Measurements from ENCODE around the gene IQSEC1. TPM values are rescaled to one million over a fixed set of nuclear protein-coding genes. Genes with fewer than 3 reads are reported as not detected.
A peak's percentile ranks its signal among the peaks of the same experiment; 100 is the strongest.

The IQSEC1 gene
- total and polyA plus RNA-seq, 9 of the 15 experiments (the other 6 are each of a cell fraction or from before 2014, with no cell fraction given): 0.56 to 39.0 (median 6.8) TPM

GRCh38 chr3:12900885-12901411 is 172.3 kb downstream of the IQSEC1 start:
- BruUV-seq (replicated peaks): no TSS peak

More at GRCh38 chr3:12900885-12901411, 172.3 kb downstream of the IQSEC1 start:
- no peaks in the 10 kb centered on the region for H3K79me2 ChIP-seq (ENCODE audit: control insufficient read depth, insufficient read depth, low read length)
- 88% methylated on average over 17 of the region's 22 CpGs for WGBS (ENCODE audit: insufficient coverage, low coverage, missing lambda C conversion rate)
- no peak overlapping the region for H3K27ac ChIP-seq (ENCODE audit: extremely low read depth, low read depth, low read length)
- H3K9ac ChIP-seq (ENCODE audit: insufficient read depth in 1 of 2, low read depth in 2 of 2, low read length in 2 of 2): peak overlapping the region in 1 of 2 experiments; percentile 57; a peak in 1 of 4 replicates
- CTCF ChIA-PET (ENCODE audit: low intra/inter-chr PET ratio): interaction anchor here (0.5 to 0.7 kb wide), 2 partner anchors 63 to 83 kb away, joined by 3 read pairs; no protein-coding TSS in a partner anchor
- peaks cover 0 to 39% of the 10 kb centered on the region in 2 experiments; a peak in 3 of 5 replicates for H3K4me1 ChIP-seq (replicated peaks in 1 of 2; ENCODE audit: control insufficient read depth in 2 of 2, insufficient read depth in 2 of 2, low read length in 2 of 2)
- no peak overlapping the region for H2AFZ ChIP-seq (ENCODE audit: low read depth, low read length)
- ATAC-seq: no peak
- no peaks in the 10 kb centered on the region for H4K20me1 ChIP-seq (replicated peaks; ENCODE audit: control insufficient read depth, insufficient read depth, low read length)
- no peak overlapping the region for H3K4me3 ChIP-seq
- no peaks in the 10 kb centered on the region for H3K27me3 ChIP-seq (ENCODE audit: control insufficient read depth in 2 of 2, insufficient read depth in 2 of 2, low read length in 2 of 2)
- intact Hi-C loops (cut with micrococcal nuclease) (loop anchor here (1.0 kb wide), 1 partner anchor 83 kb away; no protein-coding TSS in a partner anchor), in situ Hi-C loops (cut with MboI) (no loop called here)
- no peak for DNase-seq (ENCODE audit: extremely low read depth in 1 of 4, low spot score in 3 of 4)
- POLR2A ChIA-PET: interaction anchor here (0.7 to 1.5 kb wide), 2 partner anchors 13 to 417 kb away, joined by 4 read pairs; no protein-coding TSS in a partner anchor
- no peak for FAIRE-seq
- no peaks in the 10 kb centered on the region for H3K9me1 ChIP-seq (ENCODE audit: control insufficient read depth, insufficient read depth, low read length)
- no peak overlapping the region for H3K4me2 ChIP-seq (ENCODE audit: insufficient read depth, low read length)
- no peaks in the 10 kb centered on the region for H3K9me3 ChIP-seq (replicated peaks; ENCODE audit: control insufficient read depth, insufficient read depth, low read depth, low read length)
- peak; percentile 24; the same call in 1 of the 2 replicates for TF ChIP-seq HNRNPL (IDR thresholded peaks at IDR 0.05; ENCODE audit: low read depth, low read length)
- peak; percentile 24; the same call in 1 of the 2 replicates for TF ChIP-seq POLR2G (IDR thresholded peaks at IDR 0.05; ENCODE audit: low read depth, low read length)
- TF ChIP-seq ZNF184 (CRISPR knock-in tag; IDR thresholded peaks at IDR 0.05): no peak
- TF ChIP-seq UBTF (IDR thresholded peaks at IDR 0.05; ENCODE audit: borderline replicate concordance in 1 of 2, low read depth in 2 of 2, low read length in 2 of 2): no peak
- no peak for TF ChIP-seq TGIF2 (CRISPR knock-in tag; IDR thresholded peaks at IDR 0.05)
- H3K36me3 ChIP-seq (ENCODE audit: control insufficient read depth, insufficient read depth, low read length): peaks cover 59% of the 10 kb centered on the region; the same call in 2 of the 3 replicates
